ENCODE results near the gene MLLT3. TPM values are rescaled to one million over a fixed set of nuclear protein-coding genes. Genes with fewer than 3 reads are reported as not detected.

The MLLT3 gene
- total RNA-seq, 1 donor = 84.6 TPM

DNA sequence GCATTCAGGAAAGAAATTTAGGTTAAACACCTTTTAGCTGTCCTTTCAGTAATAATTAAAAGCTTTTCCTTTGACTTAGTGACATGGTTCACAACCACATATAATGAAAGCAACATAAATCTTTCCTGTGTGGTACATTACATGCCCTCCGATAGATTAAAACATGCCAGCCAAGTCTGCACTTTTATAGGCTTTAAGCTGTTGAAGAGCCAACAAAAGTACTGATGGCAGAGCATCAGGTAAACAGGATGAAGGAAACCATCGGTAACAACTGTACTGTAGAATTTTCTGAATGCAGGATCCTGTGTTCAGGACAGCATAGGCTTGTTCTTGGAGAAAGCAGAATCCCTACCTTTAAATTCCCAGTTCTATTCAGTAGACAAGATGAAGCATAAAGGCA, 226.6 kb downstream of the MLLT3 start:
- peak in 1 of 3 donors; percentile 35 for DNase-seq (ENCODE audit: low read depth in 2 of 3, low spot score in 2 of 3)

DNA sequence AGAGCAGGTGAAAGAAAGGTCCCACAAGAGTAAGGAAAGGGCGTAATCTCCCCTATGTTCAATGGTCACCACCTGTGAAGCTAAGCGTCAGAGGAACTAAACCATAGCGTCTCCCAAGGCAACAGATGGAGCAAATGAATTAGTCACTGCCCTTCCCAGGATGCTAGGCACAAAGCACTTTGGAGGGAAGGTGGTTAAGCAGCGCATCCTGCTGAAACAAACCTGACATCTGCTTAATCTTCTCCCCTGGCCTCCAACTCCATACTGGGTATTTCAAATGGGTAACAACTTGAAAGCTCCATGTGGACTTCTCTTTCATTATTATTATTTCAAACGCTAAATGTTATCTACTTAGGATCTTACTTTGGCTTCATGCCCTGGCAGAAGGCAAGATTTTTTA, 227.3 kb downstream of the MLLT3 start:
- DNase-seq (ENCODE audit: low read depth in 2 of 3, low spot score in 2 of 3) = no peak

DNA sequence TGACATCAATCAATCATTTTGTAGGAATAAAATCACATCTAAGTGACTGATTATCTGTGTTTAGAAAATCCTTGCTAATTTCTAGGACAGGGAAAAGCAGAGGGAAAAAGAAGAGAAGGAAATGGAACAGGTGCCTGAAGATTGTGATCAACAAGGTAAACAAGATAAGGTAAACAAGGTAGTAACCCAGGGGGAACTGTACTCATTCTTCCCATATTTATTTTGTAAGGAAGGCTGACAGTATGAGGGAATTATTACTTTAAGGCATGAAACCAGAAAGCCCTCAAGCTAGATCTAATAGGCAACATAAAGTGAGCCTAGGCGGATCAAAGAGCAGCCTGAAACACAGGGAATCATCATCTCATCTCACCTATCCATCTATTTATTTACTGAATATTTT, 231.1 kb downstream of the MLLT3 start:
- DNase-seq (ENCODE audit: low read depth in 2 of 3, low spot score in 2 of 3) = no peak

DNA sequence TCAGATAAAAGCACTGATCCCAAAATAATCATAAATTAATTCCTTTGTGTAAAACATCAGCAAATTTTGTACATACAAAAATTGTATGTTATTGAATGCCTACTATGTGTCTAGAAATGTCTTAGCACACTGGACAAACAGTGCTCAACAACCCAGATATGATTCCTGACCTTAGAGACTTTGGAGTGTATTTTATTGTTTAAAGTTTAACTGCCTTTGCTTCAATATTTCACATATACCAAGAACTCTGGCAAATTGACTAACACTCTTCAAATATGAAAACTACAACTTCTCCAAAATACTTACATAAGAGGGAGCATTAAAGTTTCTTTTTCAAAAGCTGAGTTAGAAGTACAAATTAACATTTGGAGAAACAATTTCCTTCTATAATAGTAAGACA, 231.9 kb downstream of the MLLT3 start:
- DNase-seq (ENCODE audit: low read depth in 2 of 3, low spot score in 2 of 3) = no peak

DNA sequence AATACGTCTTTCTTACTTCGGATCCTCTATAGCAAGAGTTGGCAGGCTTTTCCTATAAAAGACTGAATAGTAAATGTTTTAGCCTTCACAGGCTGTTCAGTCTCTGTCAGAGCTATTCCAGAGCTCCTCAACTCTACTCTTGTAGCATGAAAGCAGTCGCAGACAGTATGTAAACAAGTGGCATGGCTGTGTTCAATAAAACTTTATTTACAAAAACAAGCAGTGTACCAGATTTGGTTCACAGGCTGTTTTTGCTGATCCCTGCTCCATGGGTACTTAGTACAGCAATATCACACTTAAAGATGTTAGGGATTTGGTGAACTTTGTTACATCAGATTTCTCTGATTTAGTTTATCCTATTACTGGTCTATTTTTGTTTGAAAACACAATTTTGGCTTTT, 235.2 kb downstream of the MLLT3 start:
- DNase-seq (ENCODE audit: low read depth in 2 of 3, low spot score in 2 of 3) = no peak

DNA sequence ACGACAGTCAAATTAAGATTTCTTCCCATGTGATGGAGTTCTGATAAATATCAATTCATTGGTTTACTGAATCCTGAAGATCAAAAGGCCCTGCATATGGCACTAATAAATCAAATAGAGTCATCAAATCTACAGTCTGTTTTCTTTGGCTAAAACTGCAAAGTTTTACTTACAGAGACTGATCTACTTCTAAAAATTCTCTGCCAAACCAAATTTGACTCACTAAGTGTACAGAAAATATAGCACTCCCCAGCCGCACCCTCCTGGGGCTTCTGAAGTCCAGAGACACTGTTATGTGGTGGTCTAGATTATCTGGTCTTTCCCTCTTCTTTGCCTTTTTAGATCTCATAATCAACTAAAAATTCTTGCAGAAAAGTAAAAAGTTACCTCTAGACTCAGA, 237.7 kb downstream of the MLLT3 start:
- DNase-seq (ENCODE audit: low read depth in 2 of 3, low spot score in 2 of 3) = no peak

DNA sequence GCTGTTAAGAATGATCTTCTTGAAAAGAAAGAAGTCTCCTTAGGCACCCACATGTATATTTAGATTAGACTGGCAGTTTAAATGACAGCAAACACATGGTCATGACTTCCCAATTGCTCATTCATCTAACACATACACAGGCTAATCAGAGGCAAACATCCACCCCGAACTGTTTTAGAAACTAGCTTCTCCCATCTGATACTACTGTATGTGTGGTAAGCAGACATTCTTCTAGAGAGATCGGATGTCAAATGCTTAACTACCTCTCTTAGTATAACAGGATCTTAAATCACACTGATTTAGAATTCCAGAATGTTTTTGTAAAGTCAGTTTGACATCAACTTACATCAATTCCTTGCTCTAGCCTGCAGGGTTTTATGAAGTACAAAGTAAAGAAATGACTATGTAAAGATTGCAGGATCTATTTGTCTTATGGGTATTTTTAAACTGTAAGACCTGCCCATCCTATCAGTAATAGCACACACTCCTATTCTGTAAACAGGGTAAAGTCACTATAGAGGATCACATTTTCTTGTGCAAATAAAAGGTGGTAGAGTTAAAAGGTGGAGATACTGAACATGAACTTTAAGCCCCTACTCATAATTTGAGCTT, 239.7 kb downstream of the MLLT3 start:
- peak in 2 of 3 donors; percentile 66 to 91 for DNase-seq (ENCODE audit: low read depth in 2 of 3, low spot score in 2 of 3)

DNA sequence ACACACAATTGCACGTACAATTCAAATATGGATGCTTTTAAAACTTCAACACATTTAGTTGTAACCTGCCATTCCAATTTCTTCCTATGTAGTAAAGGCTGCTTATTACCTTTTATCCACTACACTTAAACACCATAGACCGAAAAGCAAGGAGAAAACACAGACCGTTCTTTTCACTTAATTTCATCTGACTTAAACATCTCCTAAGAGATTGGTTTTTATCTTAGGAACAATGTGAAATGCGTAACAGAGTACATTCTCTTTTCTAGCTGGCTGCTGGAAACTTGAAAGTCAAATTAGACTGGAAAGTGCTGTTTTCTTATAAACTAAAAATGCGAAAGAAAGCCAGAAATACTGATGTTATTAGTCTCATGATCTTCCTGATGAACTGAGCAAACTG, 241.8 kb downstream of the MLLT3 start:
- no peak for DNase-seq (ENCODE audit: low read depth in 2 of 3, low spot score in 2 of 3)

DNA sequence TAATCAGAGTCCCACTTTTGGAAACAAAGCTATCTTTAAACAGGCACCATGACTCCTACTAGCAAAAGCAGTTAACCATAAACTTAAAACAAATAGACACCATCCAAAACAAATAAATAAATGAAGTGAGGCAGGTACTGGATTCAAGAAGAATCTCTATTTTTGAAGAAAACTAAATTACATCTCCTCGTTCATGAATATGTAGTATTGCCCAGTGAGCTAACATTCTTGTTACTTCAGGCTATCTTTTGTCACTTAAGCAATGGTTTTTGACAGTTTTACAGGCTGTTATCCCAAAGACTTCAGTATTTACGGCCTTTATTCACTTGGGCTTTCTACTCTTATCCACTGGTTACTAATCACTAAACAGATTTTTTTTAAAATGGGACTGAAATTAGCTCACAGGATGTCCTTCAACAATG, 242.5 kb downstream of the MLLT3 start:
- DNase-seq (ENCODE audit: low read depth in 2 of 3, low spot score in 2 of 3) = no peak

DNA sequence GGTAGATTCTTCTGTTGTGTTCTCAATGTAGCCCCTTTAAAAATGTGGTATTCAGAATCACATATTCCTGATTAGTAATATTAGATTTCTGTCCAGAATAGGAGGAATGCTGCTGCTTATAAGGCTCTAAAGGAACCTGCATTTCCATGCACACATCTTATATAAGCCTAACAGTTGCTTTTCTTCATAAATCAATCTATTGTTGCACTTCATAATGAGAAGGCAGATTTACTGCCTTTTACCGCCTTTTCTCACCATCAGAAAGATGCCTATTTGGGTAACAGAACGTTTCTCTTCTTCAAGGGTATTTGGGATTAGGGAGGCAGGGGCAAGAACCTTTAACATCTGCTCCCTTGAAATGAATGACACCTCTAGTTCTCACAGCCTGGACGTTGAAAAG, 243.4 kb downstream of the MLLT3 start:
- no peak for DNase-seq (ENCODE audit: low read depth in 2 of 3, low spot score in 2 of 3)

DNA sequence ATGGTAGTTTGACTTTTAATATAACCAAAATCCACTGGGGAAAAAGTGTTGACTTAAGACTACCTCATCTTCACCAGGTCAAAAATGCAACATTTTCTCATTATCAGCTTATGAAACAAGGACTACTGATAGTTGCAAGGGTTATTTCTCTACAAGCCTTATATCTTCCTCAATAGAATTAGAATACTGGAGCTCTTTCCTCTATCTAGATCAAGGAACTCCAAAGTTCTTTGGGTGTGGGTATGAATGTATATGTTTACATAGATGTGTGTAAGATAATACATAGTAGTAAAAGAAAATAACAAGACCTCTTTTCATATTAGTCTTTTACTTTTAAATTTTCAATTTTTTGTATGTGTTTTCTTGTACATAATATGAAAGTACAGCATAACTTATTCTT, 244.5 kb downstream of the MLLT3 start:
- no peak for DNase-seq (ENCODE audit: low read depth in 2 of 3, low spot score in 2 of 3)

DNA sequence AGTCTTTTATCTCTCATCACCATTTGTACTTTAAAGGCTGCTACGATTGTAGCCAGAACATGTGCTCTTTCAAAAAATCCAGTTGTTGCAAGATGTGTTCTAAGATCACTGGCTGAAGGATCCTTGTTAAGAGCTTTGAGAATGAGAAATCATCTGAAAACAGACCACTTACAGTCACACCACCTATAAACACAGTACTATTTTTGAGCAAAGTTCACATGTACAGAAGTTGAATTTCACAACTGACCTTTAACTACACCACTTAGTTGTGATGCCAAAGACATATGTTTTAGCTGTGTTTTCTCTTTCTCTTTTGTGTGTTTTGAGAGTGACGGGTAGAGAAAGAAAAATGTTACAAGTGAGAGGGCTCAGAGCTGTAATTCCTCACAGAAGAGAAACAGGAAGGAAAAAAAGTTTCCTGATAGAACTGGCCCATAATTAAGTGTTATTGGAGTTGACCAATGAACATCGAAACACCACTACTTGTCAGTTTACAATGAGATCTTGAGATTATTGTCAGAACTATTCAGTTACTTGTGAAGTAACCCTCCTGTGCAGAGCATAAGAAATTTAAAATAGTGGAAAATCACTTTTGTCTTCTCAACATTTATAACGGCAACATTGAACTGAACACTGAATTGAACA, 245.4 kb downstream of the MLLT3 start:
- peak in 1 of 3 donors; percentile 37 for DNase-seq (ENCODE audit: low read depth in 2 of 3, low spot score in 2 of 3)

DNA sequence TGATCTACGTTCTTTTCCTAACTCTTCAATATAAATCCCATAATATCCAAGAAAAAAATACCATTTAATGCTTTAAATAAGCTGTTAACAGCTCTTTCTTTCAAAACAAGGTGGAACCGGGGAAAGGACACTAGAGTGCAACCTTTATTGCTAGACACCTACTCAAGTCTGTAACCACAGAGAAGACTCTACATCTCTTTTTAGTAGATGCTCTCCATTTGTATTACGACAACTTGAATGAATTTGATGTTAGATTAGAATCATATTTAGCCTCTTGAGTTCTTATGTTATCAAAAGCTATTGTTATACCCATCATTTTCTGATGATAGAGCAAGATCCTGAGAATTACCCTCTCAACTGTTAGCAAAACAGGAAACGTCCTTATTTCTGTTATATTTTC, 246.3 kb downstream of the MLLT3 start:
- DNase-seq (ENCODE audit: low read depth in 2 of 3, low spot score in 2 of 3) = no peak

DNA sequence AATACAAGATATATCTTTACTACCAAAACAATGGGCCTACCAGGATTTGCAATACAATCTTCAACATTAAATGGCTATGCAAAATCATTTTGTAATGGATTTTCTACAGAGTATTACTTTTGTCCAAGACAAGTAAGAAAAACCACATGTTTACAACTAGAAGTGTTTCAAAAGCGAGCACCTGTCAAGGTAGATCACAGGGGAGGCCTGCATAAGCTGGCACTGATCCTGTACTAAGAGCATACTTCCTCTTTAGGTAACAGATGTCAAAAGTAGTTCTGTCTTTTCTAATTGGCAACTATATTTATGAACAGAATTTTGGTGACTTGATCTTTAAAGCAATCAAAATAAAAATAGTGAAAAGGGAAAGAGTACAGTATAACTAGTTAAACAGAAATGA, 249.0 kb downstream of the MLLT3 start:
- peak in 1 of 3 donors; percentile 59 for DNase-seq (ENCODE audit: low read depth in 2 of 3, low spot score in 2 of 3)

DNA sequence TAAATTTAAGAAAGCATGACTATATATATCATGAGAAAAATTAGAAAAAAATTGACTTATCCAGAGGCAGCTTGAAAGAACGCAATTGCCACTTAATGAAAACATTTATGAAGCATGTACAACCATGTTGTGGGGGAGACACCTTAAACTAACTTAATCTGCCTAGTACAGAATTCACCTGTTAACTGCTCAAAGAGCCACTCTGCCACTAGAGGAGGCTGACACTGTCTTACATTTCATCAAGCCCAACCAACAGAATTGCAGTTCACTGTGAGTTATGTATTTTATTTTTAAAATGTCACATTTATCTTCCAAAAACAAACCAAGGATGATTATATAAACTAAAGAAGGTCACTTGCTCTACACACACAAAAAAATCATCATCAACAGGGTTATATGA, 252.9 kb downstream of the MLLT3 start:
- DNase-seq (ENCODE audit: low read depth in 2 of 3, low spot score in 2 of 3) = peak in 1 of 3 donors; percentile 35

DNA sequence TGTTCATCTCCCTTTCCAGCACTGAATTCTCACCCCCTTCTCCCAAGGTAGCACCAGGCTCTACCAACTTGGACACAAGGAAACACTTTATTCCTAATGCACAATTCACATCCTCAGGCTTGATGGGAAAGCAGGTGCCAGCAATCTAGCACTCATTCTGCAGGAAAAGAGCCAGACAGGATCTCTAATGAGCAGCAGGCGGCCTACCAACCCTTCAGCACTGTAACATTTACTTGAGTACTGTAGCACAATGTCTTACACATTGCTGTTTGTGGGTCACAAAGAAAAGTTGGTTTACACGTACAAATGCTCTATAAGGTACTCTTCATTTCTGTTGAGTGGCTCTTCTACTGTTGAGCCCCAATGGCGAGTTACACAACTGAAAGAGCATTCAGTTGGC, 254.4 kb downstream of the MLLT3 start:
- no peak for DNase-seq (ENCODE audit: low read depth in 2 of 3, low spot score in 2 of 3)

DNA sequence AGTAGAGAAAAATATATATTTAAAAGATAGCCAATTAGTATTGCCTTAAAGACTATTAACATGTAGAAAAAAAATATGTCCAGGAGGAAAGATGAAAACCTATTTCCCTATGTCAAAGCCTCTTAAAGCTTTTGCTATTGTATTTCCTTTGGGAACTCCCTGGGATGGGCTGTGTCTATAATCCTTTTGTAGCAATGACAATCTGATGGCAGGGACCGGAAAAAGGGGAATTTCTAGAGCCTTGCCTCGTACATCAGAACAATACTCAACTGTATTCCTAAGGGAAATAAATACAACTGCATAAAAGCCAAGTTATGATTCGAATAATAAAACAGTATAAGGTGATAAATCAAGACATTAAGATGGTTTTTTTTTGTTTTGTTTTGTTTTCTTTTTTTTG, 257.3 kb downstream of the MLLT3 start:
- no peak for DNase-seq (ENCODE audit: low read depth in 2 of 3, low spot score in 2 of 3)

DNA sequence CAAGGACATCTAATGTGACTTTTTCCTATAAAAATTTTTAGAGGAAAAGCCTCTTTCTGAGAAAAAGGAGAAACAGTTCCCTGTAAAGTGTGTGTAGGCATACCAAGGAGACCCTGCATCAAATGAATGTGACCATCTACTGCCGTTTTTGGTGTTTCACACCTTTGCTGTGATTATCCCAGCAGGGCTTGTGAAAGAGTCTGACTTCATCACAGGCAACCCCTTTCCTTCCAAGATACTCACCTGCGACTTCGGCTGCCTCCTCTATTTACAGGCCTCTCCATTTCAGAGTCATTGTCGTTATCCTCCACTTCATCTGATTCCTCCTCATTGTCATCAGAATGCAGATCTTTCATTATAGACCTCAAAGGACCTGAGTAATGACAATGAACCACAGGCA, 259.1 kb downstream of the MLLT3 start:
- DNase-seq (ENCODE audit: low read depth in 2 of 3, low spot score in 2 of 3) = no peak

DNA sequence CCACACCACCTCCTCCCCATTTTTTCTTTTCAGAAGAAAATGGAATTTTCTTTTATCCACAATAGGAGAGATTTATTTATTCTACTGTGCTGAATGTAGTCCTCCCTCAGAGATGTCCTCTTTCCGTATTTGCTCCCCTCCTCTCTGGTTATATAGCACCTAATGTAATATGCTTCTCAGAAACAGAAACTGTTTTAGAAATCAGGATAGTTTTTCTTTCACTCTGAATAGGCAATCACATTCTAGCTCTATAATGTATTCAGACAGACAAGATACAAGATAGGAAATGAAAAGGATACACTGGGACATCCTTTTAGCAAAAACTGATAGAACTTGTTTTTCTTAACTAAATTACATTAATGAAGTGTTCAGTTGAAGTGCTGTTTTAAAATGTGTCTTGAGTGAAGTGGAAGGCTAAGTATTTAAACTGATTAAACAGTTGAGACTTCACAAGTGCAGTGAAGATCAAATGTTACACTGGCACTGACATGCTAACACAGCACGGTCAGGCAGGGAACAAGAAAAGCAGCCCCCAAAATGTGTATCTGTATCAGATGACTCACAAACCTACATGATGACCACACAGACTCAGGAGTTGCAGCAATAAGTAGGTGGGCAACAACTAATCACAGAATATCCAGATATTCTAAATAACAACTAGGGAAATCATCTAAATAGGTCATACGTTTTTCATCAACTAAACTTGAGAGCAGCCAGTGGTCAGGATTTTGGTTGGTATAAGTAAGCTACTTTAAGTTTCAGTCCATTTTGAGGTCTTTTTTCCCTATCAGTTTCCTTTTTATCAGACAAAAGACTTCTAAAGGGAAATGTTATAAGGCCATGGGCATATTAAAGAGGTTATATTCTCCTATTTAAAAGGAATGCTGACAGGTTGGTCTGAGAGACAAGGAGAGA, 260.4 kb downstream of the MLLT3 start:
- no peak for DNase-seq (ENCODE audit: low read depth in 2 of 3, low spot score in 2 of 3)

DNA sequence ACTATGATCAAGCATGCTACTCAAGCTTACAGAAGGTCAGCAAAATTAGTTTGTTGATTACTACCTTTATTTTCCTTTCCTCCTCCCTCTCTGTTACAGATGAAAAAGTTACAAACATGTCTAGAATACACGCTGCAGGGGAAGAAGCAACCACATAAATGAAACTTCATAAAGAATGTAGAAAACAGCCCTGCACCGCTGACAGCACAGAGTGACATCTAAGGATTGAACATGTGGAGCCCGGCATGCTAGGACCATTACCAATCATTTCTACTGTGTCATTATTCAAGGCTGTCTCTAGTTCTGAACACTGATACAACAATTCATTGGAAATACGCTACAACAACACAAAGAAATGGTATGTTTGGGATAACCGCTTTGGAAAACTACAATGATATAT, 261.1 kb downstream of the MLLT3 start:
- no peak for DNase-seq (ENCODE audit: low read depth in 2 of 3, low spot score in 2 of 3)

DNA sequence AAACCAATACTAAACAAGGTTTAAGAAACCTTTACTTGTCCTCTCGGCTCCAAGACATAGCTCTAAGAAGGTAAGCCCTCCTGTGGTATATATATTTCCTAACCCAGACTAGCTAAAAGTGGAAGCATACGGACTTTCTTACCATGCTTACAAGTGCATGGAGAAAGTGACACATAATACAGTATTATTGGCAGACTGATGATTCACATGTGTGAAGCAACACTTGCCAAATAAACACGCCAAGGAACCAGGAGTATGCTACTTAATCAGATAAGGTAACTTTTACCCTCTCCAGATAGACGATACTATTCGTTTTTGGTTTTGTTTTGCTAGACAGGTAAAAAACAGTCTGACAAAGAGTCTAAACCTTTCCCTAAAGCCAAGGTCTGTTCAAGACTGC, 264.1 kb downstream of the MLLT3 start:
- no peak for DNase-seq (ENCODE audit: low read depth in 2 of 3, low spot score in 2 of 3)

DNA sequence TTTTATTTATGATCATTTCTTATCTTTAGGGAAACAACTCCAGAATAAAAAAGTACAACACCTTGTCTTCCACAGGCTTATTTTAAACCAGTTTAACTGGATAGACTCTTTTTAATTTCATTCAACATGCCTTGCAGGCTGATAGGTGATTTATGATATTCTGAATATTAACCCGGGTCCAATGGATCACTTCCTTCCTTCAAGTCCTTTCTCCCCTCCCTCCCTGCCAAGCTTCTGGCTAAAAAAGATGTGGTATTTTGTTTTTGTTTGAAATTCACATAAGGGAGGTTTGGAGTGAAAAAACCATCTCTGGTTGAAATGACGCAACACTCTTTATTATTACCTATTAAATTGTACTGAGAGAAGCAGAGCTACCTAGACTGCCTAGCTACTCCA, 265.3 kb downstream of the MLLT3 start:
- DNase-seq (ENCODE audit: low read depth in 2 of 3, low spot score in 2 of 3) = no peak

Data from hematopoietic multipotent progenitor cell (in vitro differentiated cells).